Suppressor macrophage treated with lipopolysaccharide for 4 hours (primary cell): ENCODE results near the gene CPEB3.
"Not testable (repeated sequence)": the region's sequence is repeated elsewhere in the genome, so short reads cannot be mapped to it uniquely, and the experiment has no call there.

Experiments
- DNase-seq: peaks from one replicate; pipeline ENCODE4 v3.0.0-alpha.2; 2020

Gene CPEB3

GRCh38 chr10:92208157-92208720 lies 82.6 kb downstream of the CPEB3 start:
- peak; percentile 42 for DNase-seq

- DNase-seq = no peak
Measured at GRCh38 chr10:92207061-92207460, 83.8 kb downstream of the CPEB3 start.

GRCh38 chr10:92203919-92204623 lies 86.8 kb downstream of the CPEB3 start:
- no peak for DNase-seq

GRCh38 chr10:92202536-92202935 lies 88.3 kb downstream of the CPEB3 start:
- DNase-seq = peak; percentile 19

GRCh38 chr10:92200564-92200963 lies 90.3 kb downstream of the CPEB3 start:
- no peak for DNase-seq

- no peak for DNase-seq
Measured at GRCh38 chr10:92187101-92187500, 103.8 kb downstream of the CPEB3 start.

- no peak for DNase-seq
Measured at GRCh38 chr10:92184977-92185376, 105.9 kb downstream of the CPEB3 start.

GRCh38 chr10:92183199-92183598 lies 107.7 kb downstream of the CPEB3 start:
- no peak for DNase-seq

GRCh38 chr10:92181575-92181974 lies 109.3 kb downstream of the CPEB3 start:
- peak; percentile 21 for DNase-seq

GRCh38 chr10:92180399-92180798 lies 110.5 kb downstream of the CPEB3 start:
- DNase-seq = no peak

- no peak for DNase-seq
Measured at GRCh38 chr10:92177546-92177945, 113.3 kb downstream of the CPEB3 start.

- DNase-seq = no peak
Measured at GRCh38 chr10:92175164-92175563, 115.7 kb downstream of the CPEB3 start.

- DNase-seq = no peak
Measured at GRCh38 chr10:92173996-92174395, 116.9 kb downstream of the CPEB3 start.

- no peak for DNase-seq
Measured at GRCh38 chr10:92164036-92164696, 126.7 kb downstream of the CPEB3 start.

GRCh38 chr10:92162541-92162940 lies 128.3 kb downstream of the CPEB3 start:
- no peak for DNase-seq

- no peak for DNase-seq
Measured at GRCh38 chr10:92156874-92157773, 133.8 kb downstream of the CPEB3 start.

GRCh38 chr10:92150823-92151222 lies 140.1 kb downstream of the CPEB3 start:
- no peak for DNase-seq

GRCh38 chr10:92149261-92149660 lies 141.6 kb downstream of the CPEB3 start:
- DNase-seq = no peak

GRCh38 chr10:92146781-92147180 lies 144.1 kb downstream of the CPEB3 start:
- no peak for DNase-seq

GRCh38 chr10:92146107-92146506 lies 144.8 kb downstream of the CPEB3 start:
- DNase-seq = peak; percentile 36

- DNase-seq = peak; percentile 37
Measured at GRCh38 chr10:92142949-92143348, 147.9 kb downstream of the CPEB3 start.

GRCh38 chr10:92142512-92142911 lies 148.4 kb downstream of the CPEB3 start:
- DNase-seq = no peak

- DNase-seq = not testable (repeated sequence)
Measured at GRCh38 chr10:92141147-92141546, 149.7 kb downstream of the CPEB3 start.
